GM18498 (cell line): ENCODE measurements around the gene TMEM26.

ENCODE experiments used
- ATAC-seq: cut with Tn5 transposase; IDR thresholded peaks from one replicate; pipeline ENCODE4 v1.9.1; 2021; ENCODE audit warnings: mild to moderate bottlenecking, moderate library complexity; ENCODE audit not compliant: unreplicated experiment

The TMEM26 gene

GRCh38 chr10:61463035-61463909 lies 10.1 kb upstream of the TMEM26 start:
- ATAC-seq, result no peak

GRCh38 chr10:61460835-61461234 lies 7.7 kb upstream of the TMEM26 start:
- no peak for ATAC-seq

- ATAC-seq, result no peak
These were observed 4.8 kb upstream of the TMEM26 start for GRCh38 chr10:61458031-61458430.

- ATAC-seq, result no peak
These were observed 3.1 kb upstream of the TMEM26 start for GRCh38 chr10:61456095-61456789.

DNA sequence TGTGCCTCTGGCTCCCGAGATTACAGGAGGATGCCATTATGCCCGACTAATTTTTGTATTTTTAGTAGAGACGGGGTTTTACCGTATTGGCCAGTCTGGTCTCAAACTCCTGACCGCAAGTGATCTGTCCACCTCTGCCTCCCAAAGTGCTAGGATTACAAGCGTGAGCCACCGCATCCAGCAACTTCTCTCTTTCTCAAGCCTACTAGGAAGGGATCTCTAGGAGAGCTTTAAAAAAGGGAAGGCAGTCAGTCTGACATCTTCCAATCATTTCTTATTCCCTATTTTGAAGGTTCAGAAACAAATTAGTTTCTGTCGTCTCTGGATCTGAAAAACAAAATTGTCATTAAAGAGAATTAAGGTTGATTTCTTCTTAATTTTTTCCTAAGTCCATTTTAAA lies 2.5 kb upstream of the TMEM26 start:
- ATAC-seq, result no peak

DNA sequence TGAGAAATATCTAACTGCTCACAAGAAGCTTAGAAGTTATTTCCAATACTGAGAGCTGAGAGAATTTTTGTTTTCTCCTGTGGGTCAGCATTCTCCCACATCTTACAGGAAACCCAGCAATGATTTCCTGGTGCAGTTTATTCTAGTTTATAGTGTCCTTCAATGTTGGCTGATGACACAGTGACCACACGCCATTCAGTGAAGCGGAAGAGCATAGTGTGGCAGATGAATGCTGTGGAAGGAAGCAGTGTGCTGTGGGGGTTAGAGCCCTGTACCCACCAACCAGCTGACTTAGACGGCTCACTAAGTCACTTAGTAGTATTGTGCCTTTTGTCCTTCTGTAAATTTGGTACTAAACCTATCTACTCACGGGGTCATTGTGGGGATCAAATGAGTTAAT lies 1.4 kb upstream of the TMEM26 start:
- ATAC-seq, result no peak

GRCh38 chr10:61452151-61452651 lies 980 bp downstream of the TMEM26 start:
- no peak for ATAC-seq

DNA sequence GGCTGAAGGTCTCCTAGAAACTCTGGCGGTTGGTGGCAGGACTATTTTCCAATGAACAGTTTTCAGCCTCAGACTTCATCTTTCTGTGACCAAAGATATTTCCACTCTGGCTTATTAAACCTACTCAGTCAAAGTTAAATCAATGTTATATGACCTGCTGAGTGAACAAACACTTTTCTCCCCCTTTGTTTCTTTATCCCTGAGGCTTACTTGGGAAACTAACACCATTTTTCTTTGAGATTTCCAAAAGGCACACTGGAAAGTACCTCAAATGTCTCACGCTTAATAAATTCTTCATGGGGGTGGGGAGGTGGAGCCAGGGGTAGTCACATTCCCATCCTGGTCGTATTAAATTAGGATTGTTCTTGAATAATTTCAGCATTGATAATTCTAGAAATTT lies 1.8 kb downstream of the TMEM26 start:
- ATAC-seq, result no peak

DNA sequence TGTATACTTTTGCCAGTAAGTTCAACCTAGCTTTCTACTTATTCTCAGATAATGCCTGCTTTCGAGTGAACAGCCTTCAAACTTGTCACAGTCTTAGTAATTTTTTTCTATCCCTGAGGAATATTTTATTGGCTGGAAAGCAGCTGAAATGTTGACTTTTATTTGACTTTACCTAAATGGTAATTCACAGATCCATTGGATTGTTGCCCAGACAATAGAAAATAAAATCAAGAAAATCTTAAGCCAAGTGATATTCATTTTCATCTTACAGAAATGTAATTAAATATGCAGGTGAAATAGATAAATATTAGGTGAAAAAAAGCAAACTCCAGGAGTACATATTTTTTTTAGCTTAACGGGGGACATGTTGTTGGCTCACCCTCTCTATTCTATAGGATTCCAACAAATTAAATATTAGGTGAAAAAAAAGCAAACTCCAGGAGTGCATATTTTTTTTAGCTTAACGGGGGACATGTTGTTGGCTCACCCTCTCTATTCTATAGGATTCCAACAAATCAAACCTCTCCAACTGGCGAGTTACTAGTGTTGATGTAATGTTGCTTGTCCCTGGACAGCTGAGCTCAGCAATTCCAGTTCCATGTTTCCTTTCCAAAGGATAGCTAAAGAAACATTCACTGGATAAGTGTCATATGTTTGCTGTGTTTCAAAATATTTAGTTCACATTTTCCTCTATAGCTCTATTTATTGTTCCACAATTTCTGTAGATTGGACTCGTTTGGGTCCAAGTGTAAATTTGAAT lies 4.2 kb downstream of the TMEM26 start:
- ATAC-seq, result no peak

- ATAC-seq, result no peak
These were observed 5.1 kb downstream of the TMEM26 start for GRCh38 chr10:61448091-61448490.

DNA sequence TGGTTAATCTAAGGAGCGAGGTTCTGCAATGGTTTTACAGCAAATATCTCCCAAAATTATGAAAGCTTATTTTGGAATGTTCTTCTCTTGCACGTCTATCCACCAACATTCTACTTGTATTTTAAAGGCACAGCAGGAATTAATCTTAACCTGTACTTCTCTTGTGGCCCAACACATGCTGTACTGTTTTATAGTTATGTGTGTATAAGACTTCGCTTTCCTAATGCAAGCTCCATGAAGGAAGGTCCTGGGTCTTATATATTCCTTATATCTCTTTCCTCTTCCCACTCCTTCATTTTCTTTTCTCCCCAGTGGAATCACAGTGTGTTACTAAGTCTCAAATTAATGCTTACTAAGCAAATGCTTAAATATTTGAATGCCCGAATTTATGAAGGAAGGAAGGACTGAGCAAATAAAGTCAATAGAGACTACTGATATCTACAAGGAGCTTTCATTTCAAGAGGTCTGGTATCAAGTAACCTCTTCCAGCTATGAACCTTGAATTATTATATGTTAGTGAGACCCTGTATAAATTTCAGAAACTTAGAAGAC lies 14.0 kb downstream of the TMEM26 start:
- no peak for ATAC-seq

DNA sequence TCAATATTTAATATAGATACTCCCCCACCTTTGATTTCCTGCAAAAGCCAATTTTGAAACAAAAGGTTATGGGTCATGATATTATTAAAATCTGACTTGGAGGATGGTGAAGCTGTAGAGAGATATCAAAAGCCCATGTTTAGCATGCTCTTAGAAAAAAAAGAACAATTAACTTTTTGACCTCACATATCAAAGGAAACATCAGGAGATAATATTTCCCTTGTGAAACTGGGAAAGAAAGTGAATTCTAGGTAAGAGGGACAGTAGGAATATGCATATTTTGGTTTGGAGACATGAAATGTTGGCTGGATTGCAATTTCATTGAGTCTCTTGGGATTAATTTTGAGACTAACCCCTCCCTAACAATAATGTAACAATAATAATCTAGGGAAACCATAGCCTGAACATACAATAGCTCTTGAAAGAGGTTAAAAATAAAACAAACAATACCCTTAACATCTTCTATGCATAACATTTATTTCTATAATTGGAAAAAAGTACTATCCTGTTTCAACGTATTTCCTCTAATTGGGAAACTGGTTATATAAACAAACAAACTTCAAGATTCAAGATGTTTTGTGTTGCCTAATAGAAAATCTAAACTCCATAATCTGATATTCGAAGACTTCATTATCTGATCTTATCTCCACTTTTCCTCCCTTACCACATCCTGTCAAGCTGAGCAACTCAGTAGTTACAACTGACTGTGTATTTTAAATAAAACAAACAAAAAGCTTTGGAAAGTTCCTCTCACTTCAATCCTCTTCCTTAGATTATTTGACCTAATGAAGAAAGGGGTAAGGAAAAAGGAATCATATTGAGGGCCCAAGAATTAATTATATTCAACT lies 14.8 kb downstream of the TMEM26 start:
- no peak for ATAC-seq

DNA sequence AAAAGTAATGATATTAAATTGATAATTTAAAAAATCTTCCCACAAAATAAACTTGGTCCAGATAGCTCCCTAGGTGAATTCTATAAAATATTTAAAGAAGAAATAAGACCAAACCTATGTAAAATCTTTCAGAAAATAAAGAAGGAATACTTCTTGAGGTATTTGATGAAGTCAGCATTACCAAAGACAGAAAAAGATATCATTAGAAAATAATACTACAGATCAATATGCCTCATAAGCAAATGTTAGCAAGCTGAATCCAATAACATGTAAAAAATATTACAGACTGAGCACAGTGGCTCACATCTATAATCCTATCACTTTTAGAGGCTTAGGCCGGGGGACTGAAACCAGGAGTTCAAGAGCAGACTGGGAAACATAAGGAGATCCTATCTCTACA lies 30.0 kb downstream of the TMEM26 start:
- ATAC-seq, result no peak

DNA sequence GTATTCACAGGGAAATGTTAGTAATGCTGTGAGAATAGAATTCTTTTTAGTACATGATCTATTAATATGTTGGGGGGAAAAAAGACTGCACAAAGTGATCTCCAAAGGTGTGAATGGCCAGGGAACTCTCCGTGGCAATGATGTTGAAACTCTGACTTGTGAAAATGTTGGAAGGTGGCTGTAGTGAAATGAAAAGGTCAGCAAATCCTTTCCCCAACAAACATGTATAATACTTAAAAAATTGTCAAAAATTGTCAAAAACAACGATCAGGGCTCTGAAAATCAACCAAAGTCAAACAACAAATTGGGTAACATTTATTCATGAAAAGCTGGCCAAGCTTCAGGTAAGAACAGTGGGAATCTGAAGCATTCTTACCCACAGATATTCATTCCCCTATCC lies 35.5 kb downstream of the TMEM26 start:
- no peak for ATAC-seq

- no peak for ATAC-seq
These were observed 37.4 kb downstream of the TMEM26 start for GRCh38 chr10:61415824-61416223.

DNA sequence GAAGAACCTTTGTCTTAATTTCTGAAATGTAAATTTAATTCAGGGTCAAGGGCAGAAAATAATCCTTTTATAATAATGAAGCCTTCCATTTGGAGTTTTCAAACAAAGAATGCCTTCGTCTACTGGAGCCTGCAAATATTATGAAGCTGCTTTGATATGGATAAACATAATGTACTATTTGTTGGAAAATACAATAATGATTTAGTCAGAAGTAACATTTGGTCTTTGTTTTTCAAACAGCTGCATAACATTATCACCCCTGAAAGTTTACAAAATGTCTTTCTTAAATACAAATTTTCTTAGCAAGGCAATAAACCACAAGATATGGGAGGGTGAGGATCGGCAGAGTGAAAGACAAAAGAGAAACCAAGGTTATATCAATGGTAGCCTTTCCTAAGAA lies 41.5 kb downstream of the TMEM26 start:
- no peak for ATAC-seq

DNA sequence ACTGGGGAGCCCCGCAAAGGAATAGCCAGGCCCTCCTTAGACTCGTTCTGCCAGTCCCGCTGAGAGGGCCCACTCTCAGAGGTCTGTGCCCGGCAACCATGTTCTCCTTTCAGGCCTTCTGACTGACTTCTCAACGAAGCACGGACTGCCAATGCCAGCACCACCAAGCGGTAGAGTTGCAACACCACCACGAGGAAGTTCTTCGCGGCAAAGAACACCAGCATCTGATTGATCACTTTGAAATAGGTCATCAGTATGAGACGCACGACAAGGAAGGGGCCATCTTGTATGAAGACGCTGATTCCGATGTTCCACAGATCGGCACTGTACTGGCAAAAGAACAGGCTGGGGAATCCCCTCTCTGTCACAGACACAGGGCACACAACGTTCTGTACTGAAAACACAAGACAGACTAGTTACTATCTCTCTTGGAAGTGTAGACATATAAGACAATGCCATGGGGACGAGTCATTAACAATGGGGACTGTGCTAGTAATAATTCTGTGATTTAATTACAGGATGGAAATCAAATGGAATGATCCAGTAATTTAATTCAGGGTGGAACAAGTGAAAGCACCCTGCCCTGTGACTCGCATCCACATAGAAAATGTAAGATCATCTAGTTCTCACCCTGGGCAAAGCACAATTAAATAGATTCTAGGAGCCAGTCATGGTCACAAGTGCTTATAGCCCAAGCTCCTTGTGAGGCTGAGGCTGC lies 42.7 kb downstream of the TMEM26 start:
- ATAC-seq, result no peak

- ATAC-seq, result no peak
These were observed 44.0 kb downstream of the TMEM26 start for GRCh38 chr10:61409157-61409556.

DNA sequence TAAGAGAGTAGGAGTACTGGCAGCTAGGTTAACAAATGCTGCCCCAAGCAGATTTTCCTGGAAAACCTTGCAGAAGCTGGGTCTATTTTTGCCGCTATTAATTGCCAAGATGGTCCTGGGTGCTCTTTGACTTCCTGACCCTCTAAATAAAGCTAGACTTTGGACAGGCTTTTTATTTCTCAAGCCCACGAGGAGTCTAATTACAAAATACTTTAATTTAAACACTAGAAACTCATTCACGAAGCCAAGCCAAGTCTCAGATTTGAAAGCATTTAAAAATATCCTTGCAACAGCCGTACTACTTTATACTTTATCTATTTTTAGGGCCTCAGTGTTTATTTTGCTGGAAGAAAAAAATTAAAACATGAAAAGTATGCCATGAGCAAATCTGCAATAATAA lies 45.1 kb downstream of the TMEM26 start:
- no peak for ATAC-seq

GRCh38 chr10:61406736-61407135 lies 46.4 kb downstream of the TMEM26 start:
- no peak for ATAC-seq
